Measurements from ENCODE around the gene TBCE. TPM values are rescaled to one million over a fixed set of nuclear protein-coding genes. Genes with fewer than 3 reads are reported as not detected.
A peak's percentile ranks its signal among the peaks of the same experiment; 100 is the strongest.

Gene TBCE
- total RNA-seq, 1 donor from 2014 or later: 19.1 TPM

DNA sequence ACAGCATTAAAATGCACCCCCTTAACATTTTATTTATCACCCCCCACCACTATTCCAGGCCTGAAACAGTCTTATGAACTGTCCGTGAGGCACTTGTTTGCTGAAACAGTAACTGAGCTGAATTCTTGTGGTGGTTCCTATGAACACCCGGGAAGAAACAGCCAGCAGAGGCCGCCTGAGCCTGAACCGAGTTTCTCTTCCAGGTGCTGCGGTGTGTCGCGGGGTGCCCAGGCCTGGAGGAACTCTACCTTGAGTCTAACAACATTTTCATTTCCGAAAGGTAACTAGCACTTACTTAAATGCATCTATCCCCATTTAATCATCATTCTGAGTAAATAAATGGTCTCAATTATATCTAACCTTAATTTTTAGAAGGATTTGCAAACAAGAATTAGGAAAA, 66.8 kb downstream of the TBCE start:
- ATAC-seq (ENCODE audit: low read depth) (no peak), DNase-seq (no peak)
- H3K9me3 Mint-ChIP-seq: no peaks in the 10 kb centered on the region
- CTCF ChIA-PET: no interaction called here
- no peak overlapping the region for H3K27ac Mint-ChIP-seq
- H3K27me3 Mint-ChIP-seq: no peaks in the 10 kb centered on the region
- no peak overlapping the region for H3K4me3 Mint-ChIP-seq
- POLR2A ChIA-PET: no interaction called here
- intact Hi-C loops (cut with micrococcal nuclease): no loop called here
- peaks cover 50% of the 10 kb centered on the region for H3K36me3 Mint-ChIP-seq (ENCODE audit: low read depth)
- H3K4me1 Mint-ChIP-seq: no peaks in the 10 kb centered on the region
- TF ChIP-seq, protein P1, sequence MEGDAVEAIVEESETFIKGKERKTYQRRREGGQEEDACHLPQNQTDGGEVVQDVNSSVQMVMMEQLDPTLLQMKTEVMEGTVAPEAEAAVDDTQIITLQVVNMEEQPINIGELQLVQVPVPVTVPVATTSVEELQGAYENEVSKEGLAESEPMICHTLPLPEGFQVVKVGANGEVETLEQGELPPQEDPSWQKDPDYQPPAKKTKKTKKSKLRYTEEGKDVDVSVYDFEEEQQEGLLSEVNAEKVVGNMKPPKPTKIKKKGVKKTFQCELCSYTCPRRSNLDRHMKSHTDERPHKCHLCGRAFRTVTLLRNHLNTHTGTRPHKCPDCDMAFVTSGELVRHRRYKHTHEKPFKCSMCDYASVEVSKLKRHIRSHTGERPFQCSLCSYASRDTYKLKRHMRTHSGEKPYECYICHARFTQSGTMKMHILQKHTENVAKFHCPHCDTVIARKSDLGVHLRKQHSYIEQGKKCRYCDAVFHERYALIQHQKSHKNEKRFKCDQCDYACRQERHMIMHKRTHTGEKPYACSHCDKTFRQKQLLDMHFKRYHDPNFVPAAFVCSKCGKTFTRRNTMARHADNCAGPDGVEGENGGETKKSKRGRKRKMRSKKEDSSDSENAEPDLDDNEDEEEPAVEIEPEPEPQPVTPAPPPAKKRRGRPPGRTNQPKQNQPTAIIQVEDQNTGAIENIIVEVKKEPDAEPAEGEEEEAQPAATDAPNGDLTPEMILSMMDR (IDR thresholded peaks at IDR 0.05): no peak

DNA sequence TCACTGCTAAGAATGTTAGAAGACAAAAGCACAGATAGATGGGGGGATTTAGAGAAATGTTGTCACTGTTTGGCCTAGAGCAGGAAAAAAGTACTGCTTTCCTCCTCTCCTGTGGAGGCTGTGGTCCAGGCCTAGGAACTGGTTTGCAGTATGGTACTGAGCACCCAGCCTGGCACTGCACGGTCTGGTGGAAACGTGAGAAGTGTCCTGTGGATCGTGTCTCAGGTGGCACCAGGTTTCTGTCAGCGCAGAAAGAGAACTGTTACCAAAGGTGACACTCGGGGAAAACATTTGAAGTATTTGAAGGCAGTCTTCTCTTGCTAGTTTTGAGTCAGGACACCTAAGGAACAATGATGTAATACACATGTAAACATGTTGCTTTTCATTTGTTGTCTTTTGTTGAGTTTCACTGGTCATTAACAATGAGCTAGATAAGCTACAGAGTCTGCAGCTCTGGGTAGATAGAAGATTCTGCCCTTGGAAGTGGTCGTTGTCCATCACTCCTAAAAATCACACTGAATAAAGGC, 74.0 kb downstream of the TBCE start:
- intact Hi-C loops (cut with micrococcal nuclease): no loop called here
- H3K4me1 Mint-ChIP-seq: no peaks in the 10 kb centered on the region
- ChIA-PET POLR2A (no interaction called here), CTCF (no interaction called here)
- ATAC-seq (ENCODE audit: low read depth) (no peak), DNase-seq (no peak)
- no peaks in the 10 kb centered on the region for H3K9me3 Mint-ChIP-seq
- H3K27me3 Mint-ChIP-seq: no peaks in the 10 kb centered on the region
- TF ChIP-seq, protein P1 (IDR thresholded peaks at IDR 0.05): no peak
- no peak overlapping the region for H3K27ac Mint-ChIP-seq
- H3K4me3 Mint-ChIP-seq: no peak overlapping the region
- H3K36me3 Mint-ChIP-seq (ENCODE audit: low read depth): peaks cover 83% of the 10 kb centered on the region

DNA sequence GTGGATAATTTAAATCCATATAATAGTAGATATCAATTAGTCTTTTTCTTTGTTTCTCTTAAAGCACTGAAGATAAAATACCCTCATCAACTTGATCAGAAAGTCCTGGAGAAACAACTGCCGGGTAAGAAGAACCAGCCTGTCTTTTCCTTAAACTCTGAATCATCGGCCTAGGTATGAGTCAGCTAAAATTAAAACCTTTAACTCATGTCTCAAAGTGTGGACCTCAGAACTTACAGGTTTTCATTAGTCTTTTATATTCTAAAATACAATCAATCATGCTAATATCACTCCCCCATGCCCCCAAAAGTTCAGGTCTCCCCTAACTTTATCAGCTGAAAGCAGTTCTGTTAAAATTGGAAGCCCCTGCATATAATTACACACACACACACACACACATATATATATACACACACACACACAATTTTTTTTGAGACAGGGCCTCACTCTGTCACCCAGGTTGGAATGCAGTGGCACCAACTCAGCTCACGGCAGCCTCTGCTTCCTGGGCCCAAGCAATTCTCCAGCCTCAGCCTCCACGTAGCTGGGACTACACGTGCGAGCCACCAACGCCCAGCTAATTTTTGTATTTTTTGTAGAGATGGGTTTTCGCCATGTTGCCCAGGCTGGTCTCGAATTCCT, 75.7 kb downstream of the TBCE start:
- intact Hi-C loops (cut with micrococcal nuclease): no loop called here
- H3K27ac Mint-ChIP-seq: no peak overlapping the region
- no peaks in the 10 kb centered on the region for H3K4me1 Mint-ChIP-seq
- DNase-seq: no peak
- H3K9me3 Mint-ChIP-seq: no peaks in the 10 kb centered on the region
- POLR2A ChIA-PET: no interaction called here
- H3K27me3 Mint-ChIP-seq: no peaks in the 10 kb centered on the region
- TF ChIP-seq, protein P1 (IDR thresholded peaks at IDR 0.05): no peak
- H3K4me3 Mint-ChIP-seq: no peak overlapping the region
- CTCF ChIA-PET: no interaction called here
- H3K36me3 Mint-ChIP-seq (ENCODE audit: low read depth): peaks cover 81% of the 10 kb centered on the region
- no peak for ATAC-seq (ENCODE audit: low read depth)

DNA sequence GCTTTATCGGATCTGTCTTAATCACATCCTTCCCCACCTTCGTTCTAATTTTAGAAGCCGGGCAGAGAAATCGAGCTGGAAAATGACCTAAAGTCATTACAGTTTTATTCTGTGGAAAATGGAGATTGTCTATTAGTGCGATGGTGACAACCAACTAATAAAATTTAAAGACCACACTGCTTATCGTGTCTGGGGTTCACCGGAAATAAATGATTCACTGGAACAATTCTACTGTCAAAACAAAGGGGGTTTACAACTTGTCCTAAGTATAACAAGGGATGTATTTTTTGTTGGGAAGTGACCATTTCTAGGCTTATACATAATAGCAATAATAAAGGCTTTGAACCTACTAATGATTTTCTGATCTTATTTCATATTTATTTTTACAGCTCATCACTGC, 81.4 kb downstream of the TBCE start:
- ChIA-PET POLR2A (interaction anchor here (0.6 kb wide), 1 partner anchor 38 kb away, joined by 4 read pairs; no protein-coding TSS in a partner anchor), CTCF (no interaction called here)
- no peak overlapping the region for H3K4me3 Mint-ChIP-seq
- H3K9me3 Mint-ChIP-seq: no peaks in the 10 kb centered on the region
- intact Hi-C loops (cut with micrococcal nuclease): no loop called here
- H3K27ac Mint-ChIP-seq: no peak overlapping the region
- H3K27me3 Mint-ChIP-seq: no peaks in the 10 kb centered on the region
- ATAC-seq (ENCODE audit: low read depth) (no peak), DNase-seq (no peak)
- TF ChIP-seq, protein P1 (IDR thresholded peaks at IDR 0.05): no peak
- no peaks in the 10 kb centered on the region for H3K4me1 Mint-ChIP-seq
- H3K36me3 Mint-ChIP-seq (ENCODE audit: low read depth): peaks cover 63% of the 10 kb centered on the region

DNA sequence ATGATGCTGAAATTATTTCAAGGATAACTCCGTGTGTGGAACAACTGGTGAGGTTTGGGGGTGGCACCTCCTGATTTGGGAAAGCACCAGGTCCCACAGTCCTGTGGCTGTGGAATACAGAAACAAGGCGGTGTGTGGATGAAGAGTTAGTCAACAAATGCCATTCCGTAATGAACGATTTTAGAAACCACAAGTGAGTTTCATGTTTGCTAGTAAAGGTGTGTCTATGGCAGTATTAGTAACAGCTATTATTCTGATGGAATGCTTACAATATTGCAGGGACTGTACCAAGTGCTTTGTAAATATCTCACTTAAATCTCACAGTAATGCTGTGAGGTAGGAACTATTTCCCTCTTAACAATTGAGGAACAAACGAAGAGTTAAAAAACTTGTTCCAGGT, 83.2 kb downstream of the TBCE start:
- Mint-ChIP-seq H3K27ac (peak overlapping the region; percentile 16), H3K4me1 (no peaks in the 10 kb centered on the region), H3K27me3 (no peaks in the 10 kb centered on the region), H3K36me3 (ENCODE audit: low read depth) (peaks cover 54% of the 10 kb centered on the region), H3K9me3 (no peaks in the 10 kb centered on the region), H3K4me3 (no peak overlapping the region)
- DNase-seq (no peak), ATAC-seq (ENCODE audit: low read depth) (no peak)
- TF ChIP-seq, protein P1 (IDR thresholded peaks at IDR 0.05): no peak
- ChIA-PET CTCF (no interaction called here), POLR2A (interaction anchor here (0.5 kb wide), 1 partner anchor 297 kb away, joined by 4 read pairs; no protein-coding TSS in a partner anchor)
- intact Hi-C loops (cut with micrococcal nuclease): no loop called here
